Measurements from ENCODE around the gene PTGDR2.

- TF ChIP-seq CTCF (IDR thresholded peaks at IDR 0.05; ENCODE audit: insufficient read depth, low read depth, low read length) (no peak), EZH2 (IDR thresholded peaks at IDR 0.05; ENCODE audit: insufficient read depth, low read length) (no peak)
These were observed 4.2 kb downstream of the PTGDR2 start for GRCh38 chr11:60851327-60852104.
